HUES64 (cell line): ENCODE measurements around the gene PCDHAC2.

Source experiments
- H3K27ac ChIP-seq: 2 replicates; pipeline ENCODE4 v1.7.0; 2013; ENCODE audit warnings: low read depth, low read length, inconsistent platforms
- H3K27me3 ChIP-seq: 2 replicates; pipeline ENCODE4 v1.6.1; 2013; ENCODE audit warnings: mild to moderate bottlenecking, low read length; ENCODE audit not compliant: insufficient read depth
- H3K36me3 ChIP-seq: 2 replicates; pipeline ENCODE4 v1.6.1; 2013; ENCODE audit warnings: mild to moderate bottlenecking, low read length; ENCODE audit not compliant: insufficient read depth
- H3K4me1 ChIP-seq: 2 replicates; pipeline ENCODE4 v1.6.1; 2013; ENCODE audit warnings: mild to moderate bottlenecking, low read length, moderate library complexity; ENCODE audit not compliant: insufficient read depth
- H3K4me3 ChIP-seq: 2 replicates; pipeline ENCODE4 v1.5.1; 2013; ENCODE audit warnings: mild to moderate bottlenecking, low read length, moderate library complexity
- H3K9ac ChIP-seq: 2 replicates; pipeline ENCODE4 v1.6.1; 2013; ENCODE audit warnings: mild to moderate bottlenecking, low read depth, low read length
- H3K9me3 ChIP-seq: 2 replicates; pipeline ENCODE4 v1.6.1; 2013; ENCODE audit warnings: low read depth, low read length; ENCODE audit not compliant: insufficient read depth
- WGBS: fragments of 150-250, 120-280 bp; methylation state at CpG from one replicate; pipeline ENCODE4 v1.1.7; 2013; ENCODE audit warnings: missing lambda C conversion rate; 5-methylcytosine and 5-hydroxymethylcytosine counted together

The PCDHAC2 gene

GRCh38 chr5:140964356-140964755, 1.9 kb upstream of the PCDHAC2 start:
- Histone ChIP-seq H3K4me1 (peaks cover 18% of the 10 kb centered on the region), H3K27me3 (peaks cover 48% of the 10 kb centered on the region), H3K36me3 (no peaks in the 10 kb centered on the region), H3K4me3 (no peak overlapping the region), H3K27ac (no peak overlapping the region), H3K9ac (no peak overlapping the region), H3K9me3 (no peaks in the 10 kb centered on the region)
- WGBS, result 84% methylated on average over 3 of the region's 3 CpGs

DNA sequence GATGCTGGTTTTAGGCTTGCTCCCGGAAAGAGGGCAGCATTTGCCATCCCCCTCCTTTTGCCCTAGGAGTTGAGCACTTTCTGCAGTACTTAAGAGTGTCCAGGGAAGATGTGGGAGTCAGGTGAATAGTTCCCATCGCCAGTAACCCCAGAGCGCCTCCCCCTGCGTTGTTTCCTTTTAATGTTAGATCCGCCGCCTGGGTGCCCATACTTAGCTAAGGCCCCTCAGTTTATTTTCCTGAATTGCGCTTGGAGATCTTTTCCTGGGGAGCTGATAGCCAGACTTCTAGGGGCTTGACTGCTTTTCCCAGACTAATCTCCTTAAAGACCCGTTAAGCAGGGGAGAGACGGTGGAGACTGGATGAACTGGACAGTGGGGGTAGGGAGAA, 377 bp upstream of the PCDHAC2 start:
- H3K4me1 ChIP-seq, result peaks cover 30% of the 10 kb centered on the region
- H3K27ac ChIP-seq, result peak overlapping the region; percentile 36; the same call in 1 of the 2 replicates
- H3K36me3 ChIP-seq, result no peaks in the 10 kb centered on the region
- H3K9me3 ChIP-seq, result no peaks in the 10 kb centered on the region
- WGBS, result under 1% methylated on average over 9 of the region's 9 CpGs
- H3K4me3 ChIP-seq, result peak overlapping the region; percentile 77
- peak overlapping the region; percentile 59; the same call in 1 of the 2 replicates for H3K9ac ChIP-seq
- peaks cover 48% of the 10 kb centered on the region for H3K27me3 ChIP-seq

GRCh38 chr5:140967226-140967893, 1.1 kb downstream of the PCDHAC2 start:
- Histone ChIP-seq H3K4me1 (peaks cover 35% of the 10 kb centered on the region), H3K36me3 (no peaks in the 10 kb centered on the region), H3K9me3 (no peaks in the 10 kb centered on the region), H3K27ac (no peak overlapping the region), H3K4me3 (peak overlapping the region; percentile 77), H3K27me3 (peaks cover 48% of the 10 kb centered on the region), H3K9ac (peak overlapping the region; percentile 59; the same call in 1 of the 2 replicates)
- WGBS, result 43% methylated on average over 34 of the region's 34 CpGs

DNA sequence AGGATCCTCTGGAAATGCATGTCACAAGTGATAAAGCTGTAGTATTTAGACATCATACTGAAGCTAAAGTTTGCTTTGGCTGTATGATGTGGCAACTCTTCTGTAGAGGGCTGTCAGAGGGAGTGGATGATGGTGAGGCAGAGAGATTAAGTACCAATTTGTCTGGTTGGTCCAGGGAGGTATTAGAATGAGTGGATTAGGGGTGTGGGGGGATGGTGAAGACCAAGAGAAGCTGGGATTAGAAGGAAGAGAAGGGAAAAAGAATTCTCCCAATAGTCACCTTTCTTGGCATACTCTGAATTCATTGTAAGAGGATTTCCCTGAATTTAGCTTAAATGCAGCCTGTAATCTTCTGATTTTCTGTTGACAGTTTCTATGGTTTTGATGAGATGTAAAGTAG, 3.6 kb downstream of the PCDHAC2 start:
- H3K27me3 ChIP-seq, result peaks cover 39% of the 10 kb centered on the region
- no peaks in the 10 kb centered on the region for H3K9me3 ChIP-seq
- H3K4me3 ChIP-seq, result no peak overlapping the region
- H3K9ac ChIP-seq, result no peak overlapping the region
- no peaks in the 10 kb centered on the region for H3K36me3 ChIP-seq
- no peak overlapping the region for H3K27ac ChIP-seq
- H3K4me1 ChIP-seq, result peaks cover 30% of the 10 kb centered on the region

- Histone ChIP-seq H3K27ac (no peak overlapping the region), H3K27me3 (peaks cover 6% of the 10 kb centered on the region), H3K9ac (no peak overlapping the region), H3K4me1 (peaks cover 36% of the 10 kb centered on the region), H3K4me3 (no peak overlapping the region), H3K36me3 (no peaks in the 10 kb centered on the region), H3K9me3 (no peaks in the 10 kb centered on the region)
Observed at GRCh38 chr5:140973550-140973949, 7.3 kb downstream of the PCDHAC2 start.

GRCh38 chr5:140977003-140977402, 10.7 kb downstream of the PCDHAC2 start:
- Histone ChIP-seq H3K9ac (no peak overlapping the region), H3K4me1 (peaks cover 21% of the 10 kb centered on the region), H3K27ac (no peak overlapping the region), H3K36me3 (peaks cover 5% of the 10 kb centered on the region; the same call in 1 of the 2 replicates), H3K4me3 (no peak overlapping the region), H3K27me3 (no peaks in the 10 kb centered on the region), H3K9me3 (no peaks in the 10 kb centered on the region)
- 97% methylated on average over 3 of the region's 3 CpGs for WGBS

GRCh38 chr5:140978260-140978659, 12.0 kb downstream of the PCDHAC2 start:
- Histone ChIP-seq H3K9ac (no peak overlapping the region), H3K27me3 (no peaks in the 10 kb centered on the region), H3K36me3 (peaks cover 5% of the 10 kb centered on the region; the same call in 1 of the 2 replicates), H3K4me1 (peaks cover 21% of the 10 kb centered on the region), H3K9me3 (no peaks in the 10 kb centered on the region), H3K4me3 (no peak overlapping the region), H3K27ac (no peak overlapping the region)
- 90% methylated on average over 2 of the region's 2 CpGs for WGBS

GRCh38 chr5:140978983-140979382, 12.7 kb downstream of the PCDHAC2 start:
- H3K4me3 ChIP-seq, result no peak overlapping the region
- no peak overlapping the region for H3K27ac ChIP-seq
- no peaks in the 10 kb centered on the region for H3K9me3 ChIP-seq
- H3K4me1 ChIP-seq, result peaks cover 20% of the 10 kb centered on the region
- H3K27me3 ChIP-seq, result no peaks in the 10 kb centered on the region
- H3K9ac ChIP-seq, result no peak overlapping the region
- peaks cover 5% of the 10 kb centered on the region; the same call in 1 of the 2 replicates for H3K36me3 ChIP-seq
- WGBS, result 100% methylated on average over 1 of the region's 1 CpG

DNA sequence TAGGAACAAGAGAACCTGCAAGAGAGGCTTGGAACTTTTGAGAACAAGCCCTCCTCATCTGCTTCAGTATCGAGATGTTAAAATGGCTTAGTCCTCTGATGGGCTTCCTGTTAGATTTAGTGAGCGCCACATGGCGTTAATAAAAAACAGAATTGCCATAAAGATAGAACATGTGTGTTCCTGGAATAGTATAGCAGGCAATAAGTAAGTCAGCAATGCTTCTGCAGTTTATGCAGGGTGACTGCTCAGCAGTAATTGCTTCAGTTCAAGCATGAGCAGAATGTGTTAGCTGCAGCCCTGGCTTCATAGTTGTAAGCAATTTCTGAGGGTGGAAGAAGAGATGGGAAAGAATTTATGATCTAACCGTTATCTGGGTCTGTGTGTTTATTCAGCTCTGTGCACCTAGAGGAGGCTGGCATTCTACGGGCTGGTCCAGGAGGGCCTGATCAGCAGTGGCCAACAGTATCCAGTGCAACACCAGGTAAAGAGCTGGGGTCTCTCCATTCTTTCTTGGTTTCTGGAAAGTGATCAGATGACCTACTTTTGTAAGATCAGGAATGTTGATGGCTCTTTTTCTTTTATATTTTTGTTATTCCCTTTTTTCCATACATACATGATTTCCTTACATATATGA, 15.9 kb downstream of the PCDHAC2 start:
- peaks cover 42% of the 10 kb centered on the region for H3K4me1 ChIP-seq
- no peak overlapping the region for H3K27ac ChIP-seq
- no peak overlapping the region for H3K4me3 ChIP-seq
- H3K9ac ChIP-seq, result no peak overlapping the region
- WGBS, result 95% methylated on average over 5 of the region's 5 CpGs
- H3K27me3 ChIP-seq, result no peaks in the 10 kb centered on the region
- H3K36me3 ChIP-seq, result peaks cover 5% of the 10 kb centered on the region; the same call in 1 of the 2 replicates
- H3K9me3 ChIP-seq, result no peaks in the 10 kb centered on the region

DNA sequence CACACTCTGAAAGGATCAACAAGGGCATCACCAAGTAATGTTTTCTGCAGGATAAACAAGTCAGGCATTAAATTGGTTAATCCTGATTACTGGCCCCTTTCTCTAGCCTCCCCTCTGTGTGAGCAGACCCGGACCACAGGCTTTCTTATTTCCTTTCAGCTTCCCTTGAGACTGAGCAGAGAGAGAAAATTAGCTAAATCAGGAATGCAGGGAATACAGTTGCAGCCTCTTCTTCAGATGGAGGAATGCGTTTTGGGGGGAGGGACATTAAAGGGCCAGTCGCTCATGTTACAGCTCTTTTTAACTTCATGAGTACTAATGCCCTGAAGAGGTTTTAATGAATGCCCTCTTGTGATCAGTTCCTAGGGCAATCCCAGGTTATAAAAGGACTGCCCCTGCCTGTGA, 19.8 kb downstream of the PCDHAC2 start:
- Histone ChIP-seq H3K4me3 (peak overlapping the region; percentile 10; the same call in 1 of the 2 replicates), H3K9ac (peak overlapping the region; percentile 62), H3K9me3 (no peaks in the 10 kb centered on the region), H3K27me3 (no peaks in the 10 kb centered on the region), H3K4me1 (peaks cover 61% of the 10 kb centered on the region), H3K27ac (peak overlapping the region; percentile 95), H3K36me3 (no peaks in the 10 kb centered on the region; the same call in 1 of the 2 replicates)
- WGBS, result 6% methylated on average over 3 of the region's 3 CpGs

GRCh38 chr5:140988100-140988499, 21.8 kb downstream of the PCDHAC2 start:
- Histone ChIP-seq H3K4me3 (no peak overlapping the region), H3K9ac (no peak overlapping the region), H3K4me1 (peaks cover 61% of the 10 kb centered on the region), H3K9me3 (no peaks in the 10 kb centered on the region), H3K27me3 (no peaks in the 10 kb centered on the region), H3K36me3 (no peaks in the 10 kb centered on the region; the same call in 1 of the 2 replicates), H3K27ac (peak overlapping the region; percentile 15; the same call in 1 of the 2 replicates)
- 44% methylated on average over 5 of the region's 5 CpGs for WGBS
